Motor neuron (in vitro differentiated cells): ENCODE data around the gene ZNF324. TPM values are rescaled to one million over a fixed set of nuclear protein-coding genes. Genes with fewer than 3 reads are reported as not detected.

Source experiments
- ATAC-seq, 8 experiments: fragments of 200-7000 bp; cut with Tn5 transposase; replicated peaks in 6 of 8; 2 replicates each; pipeline ENCODE4 v1.8.0; 2021; ENCODE audit warnings: mild to moderate bottlenecking in 8 of 8, moderate library complexity in 8 of 8
- H3K27ac ChIP-seq, 2 donors: fragments of 250-450 bp; sonication (Bioruptor Pico); 2 replicates each; pipeline ENCODE4 v1.9.0; 2021; ENCODE audit warnings: antibody characterized with exemption in 2 of 2, mild to moderate bottlenecking in 2 of 2, moderate library complexity in 1 of 2
- H3K4me1 ChIP-seq, 2 donors: fragments of 250-450 bp; sonication (Bioruptor Pico); replicated peaks in 1 of 2; 2 replicates each; pipeline ENCODE4 v1.6.1; 2021; ENCODE audit warnings: antibody characterized with exemption in 2 of 2, mild to moderate bottlenecking in 2 of 2, moderate library complexity in 1 of 2
- H3K4me3 ChIP-seq, 5 donors: fragments of 250-450 bp; sonication (Bioruptor Pico); 2 replicates each; pipeline ENCODE4 v1.9.0; 2021; ENCODE audit warnings: antibody characterized with exemption in 5 of 5, mild to moderate bottlenecking in 5 of 5, moderate library complexity in 4 of 5
- WGBS, 10 experiments: fragments of 450-650 bp; shearing (Covaris generic); methylation state at CpG; one replicate each; pipeline ENCODE4 v1.0.0; 2022; 5-methylcytosine and 5-hydroxymethylcytosine counted together
- in situ Hi-C, 9 experiments: fragments of 400-800 bp; cut with MboI; loops; one replicate each; pipeline ENCODE4 v1.15.0; 2021; ENCODE audit warnings: low sequenced_read_pairs in 9 of 9, low pct_unique_long_range_greater_than_20kb in 2 of 9; ENCODE audit not compliant: unreplicated experiment in 9 of 9
- total RNA-seq, 8 experiments: library from RNA; unstranded; fragments of 300-600 nt; gene quantifications; 2 replicates each; pipeline versions ENCODE4 v1.2.3 to v1.2.4, GENCODE V29; 2022

The ZNF324 gene
- total RNA-seq, 8 experiments from 2014 or later, result 8.5 to 21.3 (median 17.2) TPM

- Histone ChIP-seq H3K27ac (peak overlapping the region; percentile 61 to 72), H3K4me3 (peak overlapping the region; percentile 9 to 37 (median 27)), H3K4me1 (peaks cover 9 to 17% of the 10 kb centered on the region in 2 donors)
- peak; percentile 80 to 85 (median 82) for ATAC-seq
- 0 to 40% (median 14%) methylated on average over 1 to 19 of the region's 66 CpGs; no CpG with 5 or more reads in 3 of the 10 experiments for WGBS, 10 experiments
- in situ Hi-C loops, result no loop called here
Observed at GRCh38 chr19:58513694-58514563, 47.0 kb downstream of the ZNF324 start.

DNA sequence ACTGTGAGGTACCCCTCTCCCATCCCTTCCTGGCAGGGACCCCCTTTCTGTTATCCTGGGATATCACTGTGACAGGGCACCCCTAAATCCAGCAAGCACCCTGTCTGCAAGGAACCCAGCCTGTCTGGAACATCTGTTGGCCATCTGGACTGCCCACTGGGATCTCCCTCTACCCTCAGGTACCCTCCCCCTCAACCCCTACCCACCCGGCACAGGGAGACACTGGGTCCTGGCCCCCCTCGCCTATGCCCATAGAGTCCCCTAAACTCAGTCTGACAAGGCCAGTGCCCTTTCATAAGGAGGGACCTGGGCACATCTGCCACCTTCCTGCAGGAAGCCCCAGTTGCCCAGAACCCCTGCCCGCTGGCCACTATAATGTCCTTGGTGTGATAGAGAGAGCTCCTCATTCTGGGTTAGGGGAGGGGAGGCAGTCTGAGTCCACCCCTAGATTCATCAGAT, 47.7 kb downstream of the ZNF324 start:
- in situ Hi-C loops, result no loop called here
- 100% methylated on average over 1 of the region's 3 CpGs; no CpG with 5 or more reads in 8 of the 10 experiments for WGBS, 10 experiments
- Histone ChIP-seq H3K4me3 (peak overlapping the region in 4 of 5 donors; percentile 16 to 37 (median 30)), H3K4me1 (peaks cover 9 to 17% of the 10 kb centered on the region in 2 donors), H3K27ac (peak overlapping the region; percentile 6 to 72)
- no peak for ATAC-seq

DNA sequence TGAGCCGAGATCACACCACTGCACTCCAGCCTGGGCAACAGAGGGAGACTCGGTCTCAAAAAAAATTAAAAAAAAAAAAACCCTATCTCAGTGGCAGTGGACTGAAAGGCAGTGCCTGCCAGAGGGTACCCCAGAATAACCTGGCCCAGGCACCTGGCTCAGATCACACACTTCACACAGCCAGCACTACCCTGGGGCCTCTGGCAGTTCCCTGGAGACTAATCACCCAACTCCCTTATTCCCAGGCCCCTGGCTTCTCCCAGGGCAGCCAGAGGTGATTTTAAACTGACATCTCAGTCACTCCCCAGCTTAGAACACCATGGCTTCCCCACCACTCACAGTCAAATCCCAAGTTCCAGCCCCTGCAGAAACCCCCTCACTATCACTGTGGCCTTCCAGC, 48.4 kb downstream of the ZNF324 start:
- H3K27ac ChIP-seq, result no peak overlapping the region
- ATAC-seq, result no peak
- in situ Hi-C loops, result no loop called here
- peaks cover 9 to 17% of the 10 kb centered on the region in 2 donors for H3K4me1 ChIP-seq
- no peak overlapping the region for H3K4me3 ChIP-seq
- 100% methylated on average over 2 of the region's 2 CpGs; no CpG with 5 or more reads in 9 of the 10 experiments for whole genome bisulfite sequencing, 10 experiments

DNA sequence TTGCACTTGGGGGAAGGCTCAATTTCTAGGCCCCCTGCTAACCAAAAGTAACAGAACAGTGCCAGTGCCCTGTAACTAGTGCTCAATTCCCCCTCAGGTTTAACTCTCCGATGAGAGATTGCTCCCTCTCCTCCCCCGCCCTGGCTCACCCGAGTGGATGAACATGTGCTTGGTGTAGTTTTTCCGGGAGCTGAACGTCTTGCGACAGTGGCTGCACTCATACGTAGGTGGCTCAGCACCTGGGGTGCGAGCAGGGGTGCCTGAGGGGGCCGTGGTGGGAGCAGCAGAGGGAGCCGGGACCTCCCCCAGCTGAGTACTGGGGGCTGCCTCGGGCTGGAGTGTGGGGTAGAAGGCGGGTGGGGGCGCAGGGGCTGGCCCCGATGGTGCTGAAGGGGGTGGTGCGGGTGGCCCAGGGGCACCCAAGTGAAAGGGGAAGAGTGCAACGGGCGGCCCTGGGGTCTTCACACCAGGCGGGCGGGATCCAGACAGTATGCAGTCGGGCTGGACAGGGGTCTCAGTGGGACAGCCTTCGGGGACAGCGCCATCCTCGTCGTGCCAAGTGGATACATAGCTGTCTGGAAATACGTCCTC, 49.5 kb downstream of the ZNF324 start:
- in situ Hi-C loops, result no loop called here
- Histone ChIP-seq H3K4me1 (peaks cover 12 to 21% of the 10 kb centered on the region in 2 donors), H3K4me3 (no peak overlapping the region), H3K27ac (no peak overlapping the region)
- ATAC-seq, result no peak
- WGBS, 10 experiments, result 73 to 100% methylated on average over 3 to 4 of the region's 25 CpGs; no CpG with 5 or more reads in 8 of the 10 experiments

GRCh38 chr19:58516964-58517833, 50.3 kb downstream of the ZNF324 start:
- H3K4me3 ChIP-seq, result no peak overlapping the region
- ATAC-seq, result no peak
- no peak overlapping the region for H3K27ac ChIP-seq
- peaks cover 12 to 21% of the 10 kb centered on the region in 2 donors for H3K4me1 ChIP-seq
- 100% methylated on average over 5 of the region's 65 CpGs; no CpG with 5 or more reads in 9 of the 10 experiments for WGBS, 10 experiments
- in situ Hi-C loops, result no loop called here

DNA sequence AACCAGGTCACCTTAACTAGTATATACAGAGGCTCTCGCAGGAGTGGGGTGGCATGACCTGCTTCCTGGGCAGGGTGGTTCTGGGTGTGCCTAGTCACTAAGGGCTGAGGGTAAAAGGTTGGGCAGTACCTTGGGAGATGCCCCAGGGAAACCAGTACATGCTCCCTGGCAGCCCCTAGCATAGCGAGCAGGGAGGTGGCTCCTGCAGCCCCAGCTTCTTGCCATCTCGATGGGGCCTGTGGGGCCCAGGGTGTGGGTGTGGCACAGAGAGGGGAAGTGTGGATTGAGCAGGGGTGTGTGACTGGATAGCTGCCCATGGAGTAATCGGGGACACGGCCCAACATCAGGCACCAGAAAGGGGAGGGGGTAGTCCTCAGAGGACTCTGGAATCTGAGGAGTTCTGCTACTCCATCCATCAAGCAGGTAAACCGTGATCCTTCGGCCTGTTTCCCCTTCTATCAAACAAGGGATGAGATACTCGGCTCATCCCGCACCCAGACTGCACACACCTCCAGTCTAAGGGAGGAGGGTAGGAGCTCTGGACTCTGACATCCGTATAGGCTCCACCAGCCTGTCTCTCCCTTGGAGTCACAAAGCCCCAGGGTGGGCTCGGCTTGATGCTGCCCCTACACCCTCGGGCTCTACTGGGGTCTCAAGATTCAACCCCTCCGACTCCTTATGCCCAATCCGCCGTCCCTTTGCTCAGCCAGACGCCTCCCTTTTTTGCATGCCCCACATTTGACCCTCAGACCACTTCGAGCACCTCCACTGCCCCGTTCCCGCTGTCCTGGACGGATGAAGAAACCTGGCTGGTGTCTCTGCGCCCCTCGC, 51.6 kb downstream of the ZNF324 start:
- in situ Hi-C loops, result no loop called here
- Histone ChIP-seq H3K27ac (peak overlapping the region; percentile 92 to 94), H3K4me3 (peak overlapping the region; percentile 53 to 83 (median 66)), H3K4me1 (peaks cover 11 to 20% of the 10 kb centered on the region in 2 donors)
- 0 to 65% (median 20%) methylated on average over 1 to 8 of the region's 22 CpGs; no CpG with 5 or more reads in 5 of the 10 experiments for WGBS, 10 experiments
- ATAC-seq, result no peak

DNA sequence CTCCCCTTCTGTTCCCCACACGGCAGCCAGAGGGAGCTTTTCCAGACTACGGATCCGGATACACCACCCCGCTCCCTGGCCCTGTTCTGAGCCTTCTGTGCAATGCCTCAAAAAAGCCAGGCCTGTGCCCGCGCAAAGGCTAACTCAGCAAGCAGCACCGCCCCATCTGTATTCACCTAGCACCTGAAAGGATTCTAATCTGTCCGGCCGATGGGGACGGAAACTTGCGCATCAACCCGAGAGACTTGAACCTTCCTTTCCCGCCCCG, 52.1 kb downstream of the ZNF324 start:
- peaks cover 7 to 17% of the 10 kb centered on the region in 2 donors for H3K4me1 ChIP-seq
- in situ Hi-C loops, result no loop called here
- H3K27ac ChIP-seq, result peak overlapping the region; percentile 92 to 94
- ATAC-seq, result peak; percentile 10 to 46 (median 30)
- H3K4me3 ChIP-seq, result peak overlapping the region; percentile 53 to 83 (median 66)
- 0 to 4% (median 0%) methylated on average over 1 to 5 of the region's 14 CpGs; no CpG with 5 or more reads in 7 of the 10 experiments for WGBS, 10 experiments

GRCh38 chr19:58519355-58520256, 52.7 kb downstream of the ZNF324 start, which contains the start of gene ZBTB45:
Gene ZBTB45 (minus strand): TSS chr19:58519810. CDS start chr19:58517673, 2,137 bp downstream.
- in situ Hi-C loops, result no loop called here

DNA sequence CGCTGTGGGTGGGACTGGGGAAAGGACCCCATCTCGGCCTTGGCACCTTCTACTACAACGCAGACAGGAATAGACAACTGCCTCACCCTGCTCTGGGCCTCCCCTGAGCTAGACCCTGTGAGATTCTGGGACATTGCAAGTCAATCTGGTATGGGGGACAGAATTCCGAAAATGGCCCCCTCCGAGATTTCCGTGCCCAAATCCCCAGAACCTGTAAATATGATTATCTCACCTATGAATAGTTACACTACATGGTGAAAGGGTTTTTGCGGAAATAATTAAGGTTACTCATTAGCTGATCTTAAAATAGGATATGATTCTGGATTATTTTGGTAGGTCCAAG, 53.3 kb downstream of the ZNF324 start:
- peak overlapping the region; percentile 92 to 94 for H3K27ac ChIP-seq
- WGBS, 10 experiments, result 0 to 38% (median 13%) methylated on average over 1 to 3 of the region's 7 CpGs; no CpG with 5 or more reads in 2 of the 10 experiments
- no peak for ATAC-seq
- H3K4me1 ChIP-seq, result peaks cover 7 to 12% of the 10 kb centered on the region in 2 donors
- in situ Hi-C loops, result no loop called here
- peak overlapping the region; percentile 53 to 83 (median 66) for H3K4me3 ChIP-seq

More at GRCh38 chr19:58519355-58520256, 52.7 kb downstream of the ZNF324 start, which contains the start of gene ZBTB45:
- peak; percentile 80 to 88 (median 85) for ATAC-seq
- H3K27ac ChIP-seq, result peak within 1 kb of the TSS; percentile 92 to 94
- H3K4me3 ChIP-seq, result peak within 1 kb of the TSS; percentile 53 to 83 (median 66)
- peaks cover 7 to 14% of the 10 kb centered on the region in 2 donors for H3K4me1 ChIP-seq
- WGBS, 10 experiments, result no CpG with 5 or more reads among the region's 87 CpGs

- in situ Hi-C loops, result no loop called here
- no peak overlapping the region for H3K4me3 ChIP-seq
- no peak for ATAC-seq
- peaks cover 7 to 12% of the 10 kb centered on the region in 2 donors for H3K4me1 ChIP-seq
- 67 to 100% (median 80%) methylated on average over 1 to 3 of the region's 4 CpGs; no CpG with 5 or more reads in 4 of the 10 experiments for WGBS, 10 experiments
- no peak overlapping the region for H3K27ac ChIP-seq
Observed at GRCh38 chr19:58521651-58522050, 54.8 kb downstream of the ZNF324 start.

- no peak overlapping the region for H3K27ac ChIP-seq
- in situ Hi-C loops, result no loop called here
- no peak for ATAC-seq
- no peak overlapping the region for H3K4me3 ChIP-seq
- H3K4me1 ChIP-seq, result peaks cover 7 to 10% of the 10 kb centered on the region in 2 donors
- WGBS, 10 experiments, result 20 to 100% (median 56%) methylated on average over 1 to 3 of the region's 3 CpGs; no CpG with 5 or more reads in 2 of the 10 experiments
Observed at GRCh38 chr19:58522709-58523108, 55.8 kb downstream of the ZNF324 start.
